K562 (cell line): ENCODE results near the gene FKBP1B. TPM values are rescaled to one million over a fixed set of nuclear protein-coding genes. Genes with fewer than 3 reads are reported as not detected.

Experiments
- CBFB ChIP-seq: sonication (generic); formaldehyde crosslinking; IDR thresholded peaks from 2 replicates; pipeline ENCODE4 v1.4.0; 2020; ENCODE audit warnings: mild to moderate bottlenecking, missing genetic modification reagents
- ELF4 ChIP-seq: fragments of 450-650 bp; formaldehyde crosslinking; IDR thresholded peaks from 2 replicates; pipeline ENCODE4 v1.4.0; 2022; ENCODE audit warnings: missing genetic modification characterization
- HEY1 ChIP-seq: fragments of 250-450 bp; sonication (Bioruptor Pico); IDR thresholded peaks from 2 replicates; pipeline ENCODE4 v1.5.0; 2020; ENCODE audit warnings: mild to moderate bottlenecking, moderate library complexity, borderline replicate concordance
- MECOM ChIP-seq: fragments of 250-450 bp; sonication (Bioruptor Pico); IDR thresholded peaks from 2 replicates; pipeline ENCODE4 v1.8.0; 2022; ENCODE audit warnings: inconsistent platforms
- MYNN ChIP-seq, 2 experiments: sonication (generic); formaldehyde crosslinking in 1 of 2; IDR thresholded peaks; 2 replicates each; pipeline versions ENCODE4 v1.5.0 to v1.6.1; 2016 to 2020; ENCODE audit warnings: antibody characterized with exemption in 1 of 2, missing genetic modification reagents in 1 of 2
- NFE2L1 ChIP-seq: fragments of 450-650 bp; IDR thresholded peaks from 2 replicates; pipeline ENCODE4 v1.6.1; 2016; ENCODE audit warnings: missing genetic modification characterization, low read depth, mild to moderate bottlenecking, missing compliant biosample characterization, moderate library complexity, borderline replicate concordance
- POLR2AphosphoS5 ChIP-seq: IDR thresholded peaks from 2 replicates; pipeline ENCODE4 v1.6.1; 2011; ENCODE audit warnings: mild to moderate bottlenecking, low read depth, low read length, moderate library complexity; ENCODE audit not compliant: control insufficient read depth, insufficient read depth
- RFX7 ChIP-seq: fragments of 250-450 bp; sonication (Bioruptor Pico); IDR thresholded peaks from 2 replicates; pipeline ENCODE4 v1.5.1; 2021; ENCODE audit warnings: mild to moderate bottlenecking
- RNF2 ChIP-seq: sonication (generic); IDR thresholded peaks from 2 replicates; pipeline ENCODE4 v1.6.1; 2016
- SAP30 ChIP-seq: fragments of 200-600 bp; sonication (generic); IDR thresholded peaks from 2 replicates; pipeline ENCODE4 v1.6.1; 2012; ENCODE audit warnings: borderline replicate concordance, low read depth, mild to moderate bottlenecking, moderate library complexity, low read length, control low read depth, inconsistent platforms; ENCODE audit not compliant: insufficient read depth, poor library complexity, severe bottlenecking
- SMAD4 ChIP-seq: fragments of 250-450 bp; sonication (Bioruptor Pico); conservative IDR thresholded peaks from 2 replicates; pipeline ENCODE4 v1.8.0; 2021; ENCODE audit warnings: inconsistent platforms, mild to moderate bottlenecking, moderate library complexity
- ZNF143 ChIP-seq: sonication (generic); formaldehyde crosslinking; IDR thresholded peaks from 2 replicates; pipeline ENCODE4 v1.9.0; 2022; ENCODE audit warnings: mild to moderate bottlenecking, missing genetic modification reagents
- ZNF224 ChIP-seq: sonication (generic); formaldehyde crosslinking; IDR thresholded peaks from 2 replicates; pipeline ENCODE4 v1.8.0; 2022; ENCODE audit warnings: mild to moderate bottlenecking, missing genetic modification reagents
- ZNF3 ChIP-seq: fragments of 250-450 bp; sonication (Bioruptor Pico); IDR thresholded peaks from 2 replicates; pipeline ENCODE4 v1.5.0; 2021; ENCODE audit warnings: mild to moderate bottlenecking, moderate library complexity
- ZNF644 ChIP-seq: fragments of 200-800 bp; sonication (Bioruptor generic); IDR thresholded peaks from 2 replicates; pipeline ENCODE4 v1.6.1; 2016; ENCODE audit warnings: low read depth, missing genetic modification characterization, missing compliant biosample characterization
- polyA plus RNA-seq, 8 experiments: library from polyadenylated mRNA; depleted of rRNA in 4 of 8; stranded (reverse) in 5 of 8; unstranded in 3 of 8; fragments of >200 nt; fragmentation: Nextera tagmentation in 2 of 8; fragmentation: Illumina TruSeq in 1 of 8; extraction: Ambion mirVana in 2 of 8; extraction: Trizol in 1 of 8; gene quantifications; 2 replicates each; pipeline versions ENCODE4 v1.2.1 to v1.2.3, GENCODE V29; 2011 to 2014; ENCODE audit warnings: inconsistent platforms in 1 of 8, missing spikeins in 1 of 8
- total RNA-seq, 7 experiments: library from RNA; depleted of rRNA in 6 of 7; stranded (reverse); fragments of >200 nt in 6 of 7; fragmentation: Illumina TruSeq in 2 of 7; extraction: Trizol in 2 of 7; gene quantifications; 2 replicates each; pipeline versions ENCODE4 v1.2.1 to v1.2.3, GENCODE V29; 2011 to 2021; ENCODE audit warnings: low replicate concordance in 1 of 7
- TF ChIP-seq, protein P1 (sequence below): sonication (generic); formaldehyde crosslinking; IDR thresholded peaks from 2 replicates; pipeline ENCODE4 v1.8.1; 2023; ENCODE audit warnings: mild to moderate bottlenecking, missing genetic modification reagents
- TF ChIP-seq, protein P2 (sequence below): fragments of 250-450 bp; sonication (Bioruptor Pico); IDR thresholded peaks from 2 replicates; pipeline ENCODE4 v1.8.0; 2022; ENCODE audit warnings: moderate library complexity, mild to moderate bottlenecking, inconsistent platforms
- TF ChIP-seq, protein P3 (sequence below): sonication (generic); formaldehyde crosslinking; IDR thresholded peaks from 2 replicates; pipeline ENCODE4 v1.8.0; 2022; ENCODE audit warnings: missing genetic modification reagents, mild to moderate bottlenecking, borderline replicate concordance
- TF ChIP-seq, protein P4 (sequence below): fragments of 250-450 bp; sonication (Bioruptor Pico); IDR thresholded peaks from 2 replicates; pipeline ENCODE4 v1.9.0; 2021; ENCODE audit warnings: mild to moderate bottlenecking
- TF ChIP-seq, protein P5 (sequence below): fragments of 250-450 bp; sonication (Bioruptor Pico); IDR thresholded peaks from 2 replicates; pipeline ENCODE4 v1.8.0; 2022; ENCODE audit warnings: moderate library complexity, mild to moderate bottlenecking, inconsistent platforms

Gene FKBP1B
- total and polyA plus RNA-seq, 9 of the 15 experiments (the other 6 are each of a cell fraction or from before 2014, with no cell fraction given) = 0.58 to 9.4 (median 1.6) TPM

DNA sequence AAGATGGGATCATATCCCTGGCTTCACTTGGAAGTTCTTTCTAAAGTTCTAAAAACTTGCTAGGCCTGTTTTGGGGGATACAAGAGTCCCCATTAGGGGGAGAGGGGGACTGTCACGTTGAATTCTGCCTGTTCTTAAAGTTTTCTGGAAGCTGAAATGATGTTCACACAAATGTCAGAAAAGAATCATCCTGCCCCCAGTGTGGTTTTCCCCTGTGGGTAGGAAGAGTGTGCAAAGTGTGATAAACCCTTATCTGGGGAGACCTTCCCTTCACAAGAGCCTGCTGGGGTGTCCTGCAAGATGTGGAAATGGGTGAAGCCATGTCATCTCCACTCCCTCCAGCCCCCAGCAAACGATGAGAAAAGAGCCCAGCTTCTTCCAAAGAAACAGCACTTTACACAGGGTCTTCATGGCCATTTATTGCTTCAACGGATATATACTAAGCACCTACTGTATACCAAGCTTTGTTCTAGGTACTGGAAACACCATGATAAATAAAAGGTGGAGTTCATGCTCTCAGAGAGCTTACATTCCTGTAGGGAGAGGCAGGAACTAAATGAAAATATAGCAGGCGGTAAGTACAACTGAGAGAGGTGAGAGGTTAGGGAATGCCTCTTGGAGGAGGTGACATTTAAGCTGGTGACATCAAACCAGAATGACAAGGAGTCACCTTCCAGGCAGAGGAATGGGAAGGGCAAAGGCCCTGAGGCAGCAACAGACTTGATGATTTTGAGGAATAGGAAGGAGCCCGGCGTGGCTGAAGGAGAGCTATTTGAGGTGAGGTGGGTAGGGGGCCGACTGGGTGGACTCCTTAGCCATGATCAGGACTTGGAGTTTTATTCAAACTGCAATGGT, 38.1 kb upstream of the FKBP1B start (continued):
- TF ChIP-seq, protein P1, sequence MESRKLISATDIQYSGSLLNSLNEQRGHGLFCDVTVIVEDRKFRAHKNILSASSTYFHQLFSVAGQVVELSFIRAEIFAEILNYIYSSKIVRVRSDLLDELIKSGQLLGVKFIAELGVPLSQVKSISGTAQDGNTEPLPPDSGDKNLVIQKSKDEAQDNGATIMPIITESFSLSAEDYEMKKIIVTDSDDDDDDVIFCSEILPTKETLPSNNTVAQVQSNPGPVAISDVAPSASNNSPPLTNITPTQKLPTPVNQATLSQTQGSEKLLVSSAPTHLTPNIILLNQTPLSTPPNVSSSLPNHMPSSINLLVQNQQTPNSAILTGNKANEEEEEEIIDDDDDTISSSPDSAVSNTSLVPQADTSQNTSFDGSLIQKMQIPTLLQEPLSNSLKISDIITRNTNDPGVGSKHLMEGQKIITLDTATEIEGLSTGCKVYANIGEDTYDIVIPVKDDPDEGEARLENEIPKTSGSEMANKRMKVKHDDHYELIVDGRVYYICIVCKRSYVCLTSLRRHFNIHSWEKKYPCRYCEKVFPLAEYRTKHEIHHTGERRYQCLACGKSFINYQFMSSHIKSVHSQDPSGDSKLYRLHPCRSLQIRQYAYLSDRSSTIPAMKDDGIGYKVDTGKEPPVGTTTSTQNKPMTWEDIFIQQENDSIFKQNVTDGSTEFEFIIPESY (CRISPR knock-in tag) = peak; percentile 66
- peak; percentile 97 for TF ChIP-seq RNF2
- TF ChIP-seq ZNF224 (CRISPR knock-in tag) = no peak
- TF ChIP-seq SAP30 = peak; percentile 36
- 0 out of 2 replicates have a peak, but pooled peaks have one; percentile 29 for TF ChIP-seq ZNF3 (CRISPR knock-in tag)
- TF ChIP-seq NFE2L1 (tag) = no peak
- TF ChIP-seq RFX7 (CRISPR knock-in tag) = no peak
- peak; percentile 95 for TF ChIP-seq ZNF644 (tag)
- peak; percentile 89 for TF ChIP-seq ELF4 (CRISPR knock-in tag)
- peak; percentile 18; the same call in 1 of the 2 replicates for TF ChIP-seq MECOM (CRISPR knock-in tag)
- TF ChIP-seq SMAD4 (CRISPR knock-in tag) = peak; percentile 70
- TF ChIP-seq ZNF143 (CRISPR knock-in tag) = no peak
- TF ChIP-seq, protein P2, sequence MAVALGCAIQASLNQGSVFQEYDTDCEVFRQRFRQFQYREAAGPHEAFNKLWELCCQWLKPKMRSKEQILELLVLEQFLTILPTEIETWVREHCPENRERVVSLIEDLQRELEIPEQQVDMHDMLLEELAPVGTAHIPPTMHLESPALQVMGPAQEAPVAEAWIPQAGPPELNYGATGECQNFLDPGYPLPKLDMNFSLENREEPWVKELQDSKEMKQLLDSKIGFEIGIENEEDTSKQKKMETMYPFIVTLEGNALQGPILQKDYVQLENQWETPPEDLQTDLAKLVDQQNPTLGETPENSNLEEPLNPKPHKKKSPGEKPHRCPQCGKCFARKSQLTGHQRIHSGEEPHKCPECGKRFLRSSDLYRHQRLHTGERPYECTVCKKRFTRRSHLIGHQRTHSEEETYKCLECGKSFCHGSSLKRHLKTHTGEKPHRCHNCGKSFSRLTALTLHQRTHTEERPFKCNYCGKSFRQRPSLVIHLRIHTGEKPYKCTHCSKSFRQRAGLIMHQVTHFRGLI (CRISPR knock-in tag) = peak; percentile 79; the same call in 1 of the 2 replicates
- TF ChIP-seq, protein P3, sequence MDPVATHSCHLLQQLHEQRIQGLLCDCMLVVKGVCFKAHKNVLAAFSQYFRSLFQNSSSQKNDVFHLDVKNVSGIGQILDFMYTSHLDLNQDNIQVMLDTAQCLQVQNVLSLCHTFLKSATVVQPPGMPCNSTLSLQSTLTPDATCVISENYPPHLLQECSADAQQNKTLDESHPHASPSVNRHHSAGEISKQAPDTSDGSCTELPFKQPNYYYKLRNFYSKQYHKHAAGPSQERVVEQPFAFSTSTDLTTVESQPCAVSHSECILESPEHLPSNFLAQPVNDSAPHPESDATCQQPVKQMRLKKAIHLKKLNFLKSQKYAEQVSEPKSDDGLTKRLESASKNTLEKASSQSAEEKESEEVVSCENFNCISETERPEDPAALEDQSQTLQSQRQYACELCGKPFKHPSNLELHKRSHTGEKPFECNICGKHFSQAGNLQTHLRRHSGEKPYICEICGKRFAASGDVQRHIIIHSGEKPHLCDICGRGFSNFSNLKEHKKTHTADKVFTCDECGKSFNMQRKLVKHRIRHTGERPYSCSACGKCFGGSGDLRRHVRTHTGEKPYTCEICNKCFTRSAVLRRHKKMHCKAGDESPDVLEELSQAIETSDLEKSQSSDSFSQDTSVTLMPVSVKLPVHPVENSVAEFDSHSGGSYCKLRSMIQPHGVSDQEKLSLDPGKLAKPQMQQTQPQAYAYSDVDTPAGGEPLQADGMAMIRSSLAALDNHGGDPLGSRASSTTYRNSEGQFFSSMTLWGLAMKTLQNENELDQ = no peak
- peak; percentile 93; the same call in 1 of the 2 replicates for TF ChIP-seq CBFB (CRISPR knock-in tag)
- TF ChIP-seq, protein P4, sequence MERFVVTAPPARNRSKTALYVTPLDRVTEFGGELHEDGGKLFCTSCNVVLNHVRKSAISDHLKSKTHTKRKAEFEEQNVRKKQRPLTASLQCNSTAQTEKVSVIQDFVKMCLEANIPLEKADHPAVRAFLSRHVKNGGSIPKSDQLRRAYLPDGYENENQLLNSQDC = no peak
- TF ChIP-seq POLR2AphosphoS5 = peak; percentile 99
- TF ChIP-seq, protein P5, sequence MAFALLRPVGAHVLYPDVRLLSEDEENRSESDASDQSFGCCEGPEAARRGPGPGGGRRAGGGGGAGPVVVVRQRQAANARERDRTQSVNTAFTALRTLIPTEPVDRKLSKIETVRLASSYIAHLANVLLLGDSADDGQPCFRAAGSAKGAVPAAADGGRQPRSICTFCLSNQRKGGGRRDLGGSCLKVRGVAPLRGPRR (CRISPR knock-in tag) = 0 out of 2 replicates have a peak, but pooled peaks have one; percentile 37
- TF ChIP-seq MYNN (IDR thresholded peaks at IDR 0.05) = peak; percentile 91
- TF ChIP-seq MYNN (CRISPR knock-in tag; IDR thresholded peaks at IDR 0.05) = no peak
- TF ChIP-seq HEY1 (CRISPR knock-in tag) = peak; percentile 18; the same call in 1 of the 2 replicates
